ENCODE measurements around the gene MPP4.

Gene MPP4

GRCh38 chr2:201649442-201649841 is 49.0 kb downstream of the MPP4 start:
- H3K36me3 ChIP-seq (replicated peaks; ENCODE audit: low read depth, low read length): no peaks in the 10 kb centered on the region
- no peak overlapping the region for H3K4me3 ChIP-seq (ENCODE audit: low read length)
- H3K27ac ChIP-seq (ENCODE audit: low read length): no peak overlapping the region
- no peak for TF ChIP-seq EZH2phosphoT487 (IDR thresholded peaks at IDR 0.05; ENCODE audit: low read depth)
- no peak for TF ChIP-seq CTCF (IDR thresholded peaks at IDR 0.05; ENCODE audit: low read depth, low read length)
- H4K20me1 ChIP-seq (ENCODE audit: insufficient read depth, low read length): no peaks in the 10 kb centered on the region
- H2AFZ ChIP-seq (ENCODE audit: low read depth, low read length): no peak overlapping the region
- H3K9ac ChIP-seq (ENCODE audit: low read length): no peak overlapping the region
- H3K9me3 ChIP-seq (ENCODE audit: insufficient read depth, low read length): no peaks in the 10 kb centered on the region
- H3K4me1 ChIP-seq (ENCODE audit: low read length): peaks cover 13% of the 10 kb centered on the region; the same call in 1 of the 2 replicates
- H3K79me2 ChIP-seq (ENCODE audit: low read length): no peaks in the 10 kb centered on the region
- no peak overlapping the region for H3K4me2 ChIP-seq (ENCODE audit: low read length)
- H3K27me3 ChIP-seq (ENCODE audit: low read depth, low read length): no peaks in the 10 kb centered on the region

- H3K36me3 ChIP-seq (replicated peaks; ENCODE audit: low read depth, low read length): no peaks in the 10 kb centered on the region
- no peak overlapping the region for H2AFZ ChIP-seq (ENCODE audit: low read depth, low read length)
- H4K20me1 ChIP-seq (ENCODE audit: insufficient read depth, low read length): no peaks in the 10 kb centered on the region
- H3K4me2 ChIP-seq (ENCODE audit: low read length): no peak overlapping the region
- TF ChIP-seq EZH2phosphoT487 (IDR thresholded peaks at IDR 0.05; ENCODE audit: low read depth) (no peak), CTCF (IDR thresholded peaks at IDR 0.05; ENCODE audit: low read depth, low read length) (no peak)
- H3K4me3 ChIP-seq (ENCODE audit: low read length): no peak overlapping the region
- H3K27me3 ChIP-seq (ENCODE audit: low read depth, low read length): no peaks in the 10 kb centered on the region
- no peaks in the 10 kb centered on the region for H3K9me3 ChIP-seq (ENCODE audit: insufficient read depth, low read length)
- no peak overlapping the region for H3K27ac ChIP-seq (ENCODE audit: low read length)
- H3K79me2 ChIP-seq (ENCODE audit: low read length): no peaks in the 10 kb centered on the region
- no peak overlapping the region for H3K9ac ChIP-seq (ENCODE audit: low read length)
- H3K4me1 ChIP-seq (ENCODE audit: low read length): peaks cover 7% of the 10 kb centered on the region
These were observed 51.0 kb downstream of the MPP4 start for GRCh38 chr2:201647431-201647830.

GRCh38 chr2:201644001-201644400 is 54.4 kb downstream of the MPP4 start:
- H3K9ac ChIP-seq (ENCODE audit: low read length): peak overlapping the region; percentile 86
- no peak overlapping the region for H2AFZ ChIP-seq (ENCODE audit: low read depth, low read length)
- H3K27ac ChIP-seq (ENCODE audit: low read length): no peak overlapping the region

GRCh38 chr2:201643216-201643890 is 55.1 kb downstream of the MPP4 start, which contains the start of gene TMEM237:
Gene TMEM237, minus strand, starts transcription at chr2:201643503. Its CDS starts 103 bp downstream, at chr2:201643400.
- H3K36me3 ChIP-seq (replicated peaks; ENCODE audit: low read depth, low read length): no peaks in the 10 kb centered on the region
- peak within 1 kb of the TSS; percentile 99 for H2AFZ ChIP-seq (ENCODE audit: low read depth, low read length)
- no peaks in the 10 kb centered on the region for H3K9me3 ChIP-seq (ENCODE audit: insufficient read depth, low read length)
- H3K27me3 ChIP-seq (ENCODE audit: low read depth, low read length): no peaks in the 10 kb centered on the region
- TF ChIP-seq EZH2phosphoT487 (IDR thresholded peaks at IDR 0.05; ENCODE audit: low read depth): no peak
- peak; percentile 27; the same call in 1 of the 2 replicates for TF ChIP-seq CTCF (IDR thresholded peaks at IDR 0.05; ENCODE audit: low read depth, low read length)
- peak within 1 kb of the TSS; percentile 75 for H3K4me2 ChIP-seq (ENCODE audit: low read length)
- peaks cover 10% of the 10 kb centered on the region for H3K4me1 ChIP-seq (ENCODE audit: low read length)
- H3K27ac ChIP-seq (ENCODE audit: low read length): peak within 1 kb of the TSS; percentile 66
- peak within 1 kb of the TSS; percentile 83 for H3K4me3 ChIP-seq (ENCODE audit: low read length)
- H3K9ac ChIP-seq (ENCODE audit: low read length): peak within 1 kb of the TSS; percentile 86
- H3K79me2 ChIP-seq (ENCODE audit: low read length): no peaks in the 10 kb centered on the region
- no peaks in the 10 kb centered on the region for H4K20me1 ChIP-seq (ENCODE audit: insufficient read depth, low read length)

More at GRCh38 chr2:201644001-201644400, 54.4 kb downstream of the MPP4 start:
- H4K20me1 ChIP-seq (ENCODE audit: insufficient read depth, low read length): no peaks in the 10 kb centered on the region
- peak overlapping the region; percentile 83 for H3K4me3 ChIP-seq (ENCODE audit: low read length)
- peaks cover 10% of the 10 kb centered on the region for H3K4me1 ChIP-seq (ENCODE audit: low read length)
- no peaks in the 10 kb centered on the region for H3K27me3 ChIP-seq (ENCODE audit: low read depth, low read length)
- H3K79me2 ChIP-seq (ENCODE audit: low read length): no peaks in the 10 kb centered on the region
- H3K4me2 ChIP-seq (ENCODE audit: low read length): peak overlapping the region; percentile 75
- no peaks in the 10 kb centered on the region for H3K9me3 ChIP-seq (ENCODE audit: insufficient read depth, low read length)
- H3K36me3 ChIP-seq (replicated peaks; ENCODE audit: low read depth, low read length): no peaks in the 10 kb centered on the region
- TF ChIP-seq CTCF (IDR thresholded peaks at IDR 0.05; ENCODE audit: low read depth, low read length) (no peak), EZH2phosphoT487 (IDR thresholded peaks at IDR 0.05; ENCODE audit: low read depth) (no peak)
